Colonic mucosa (tissue), 4 donors: ENCODE results near the gene ADGRD1. TPM values are rescaled to one million over a fixed set of nuclear protein-coding genes. Genes with fewer than 3 reads are reported as not detected.
A peak's percentile ranks its signal among the peaks of the same experiment; 100 is the strongest.

Experiments used
- DNase-seq: peaks from one replicate; pipeline ENCODE4 v3.0.0-alpha.2; 2020
- H3K27ac ChIP-seq: fragments of 200-600 bp; one replicate; pipeline ENCODE4 v1.8.0; 2021
- H3K27me3 ChIP-seq: fragments of 200-600 bp; one replicate; pipeline ENCODE4 v1.8.0; 2021
- H3K36me3 ChIP-seq: fragments of 200-600 bp; one replicate; pipeline ENCODE4 v1.8.0; 2021
- H3K4me1 ChIP-seq: fragments of 200-600 bp; one replicate; pipeline ENCODE4 v1.8.0; 2021; ENCODE audit warnings: mild to moderate bottlenecking
- H3K4me3 ChIP-seq: fragments of 200-600 bp; one replicate; pipeline ENCODE4 v1.8.0; 2021
- H3K9ac ChIP-seq, 2 donors: one replicate each; pipeline ENCODE4 v1.7.0; 2013; ENCODE audit warnings: control low read depth in 2 of 2, low read depth in 2 of 2, low read length in 2 of 2
- H3K9me3 ChIP-seq: fragments of 200-600 bp; one replicate; pipeline ENCODE4 v1.8.0; 2021
- intact Hi-C: fragments of 100-400 bp; cut with DNase I; formaldehyde crosslinking; loops from one replicate; pipeline ENCODE4 v1.14.1; 2022
- total RNA-seq, 2 donors: library from RNA; stranded (reverse); fragmentation: NEBNext Ultra II Directional in 1 of 2; extraction: Animal tissue kit (Norgen Biotek cat#: 25700) in 1 of 2; gene quantifications; one replicate each; pipeline ENCODE4 v1.2.1, GENCODE V29; 2021
- TF ChIP-seq, protein P1 (sequence below): fragments of 200-600 bp; IDR thresholded peaks from one replicate; pipeline ENCODE4 v1.8.0; 2022; ENCODE audit warnings: antibody characterized with exemption, mild to moderate bottlenecking
- donor health status: healthy.
- donor health status: DM: no; HTN: no; CAD: no.
- donor health status: DM: no; HTN: no; CAD: no.

The ADGRD1 gene
- total RNA-seq, 2 donors from 2014 or later: 3.5 to 3.6 TPM

DNA sequence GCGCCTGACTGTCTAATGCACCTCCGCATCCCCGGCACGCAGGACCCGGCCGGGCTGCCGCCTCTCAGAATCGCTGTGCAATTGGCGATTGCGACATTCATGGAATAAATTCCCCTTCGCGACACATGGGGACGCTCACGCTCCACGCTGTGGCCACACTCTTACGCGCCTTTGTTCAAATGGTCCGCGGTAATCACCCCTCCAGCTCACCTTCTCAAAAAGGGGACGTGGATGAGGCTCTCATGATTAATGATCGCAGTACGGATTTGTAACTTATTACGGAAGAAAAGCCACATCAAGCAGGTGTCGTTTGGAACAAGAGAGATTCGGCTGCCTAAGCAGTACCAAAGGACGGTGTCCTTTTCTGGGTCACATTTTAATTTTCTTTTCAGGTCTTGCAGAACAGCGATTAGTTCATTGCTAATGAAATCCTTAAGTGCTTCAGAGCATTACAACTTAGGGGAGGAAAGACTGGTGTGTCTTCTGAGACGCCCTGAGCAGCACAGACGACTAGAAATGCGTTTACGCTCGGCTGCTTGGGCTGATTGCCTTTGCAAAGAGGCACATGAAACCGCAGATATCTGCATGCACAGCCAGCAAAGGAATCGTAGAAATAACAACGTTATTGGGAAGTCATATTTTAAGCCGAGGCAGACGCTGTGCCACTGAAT lies 37.3 kb upstream of the ADGRD1 start:
- H3K9me3 ChIP-seq: no peaks in the 10 kb centered on the region
- H3K4me3 ChIP-seq: no peak overlapping the region
- intact Hi-C loops: no loop called here
- TF ChIP-seq, protein P1, sequence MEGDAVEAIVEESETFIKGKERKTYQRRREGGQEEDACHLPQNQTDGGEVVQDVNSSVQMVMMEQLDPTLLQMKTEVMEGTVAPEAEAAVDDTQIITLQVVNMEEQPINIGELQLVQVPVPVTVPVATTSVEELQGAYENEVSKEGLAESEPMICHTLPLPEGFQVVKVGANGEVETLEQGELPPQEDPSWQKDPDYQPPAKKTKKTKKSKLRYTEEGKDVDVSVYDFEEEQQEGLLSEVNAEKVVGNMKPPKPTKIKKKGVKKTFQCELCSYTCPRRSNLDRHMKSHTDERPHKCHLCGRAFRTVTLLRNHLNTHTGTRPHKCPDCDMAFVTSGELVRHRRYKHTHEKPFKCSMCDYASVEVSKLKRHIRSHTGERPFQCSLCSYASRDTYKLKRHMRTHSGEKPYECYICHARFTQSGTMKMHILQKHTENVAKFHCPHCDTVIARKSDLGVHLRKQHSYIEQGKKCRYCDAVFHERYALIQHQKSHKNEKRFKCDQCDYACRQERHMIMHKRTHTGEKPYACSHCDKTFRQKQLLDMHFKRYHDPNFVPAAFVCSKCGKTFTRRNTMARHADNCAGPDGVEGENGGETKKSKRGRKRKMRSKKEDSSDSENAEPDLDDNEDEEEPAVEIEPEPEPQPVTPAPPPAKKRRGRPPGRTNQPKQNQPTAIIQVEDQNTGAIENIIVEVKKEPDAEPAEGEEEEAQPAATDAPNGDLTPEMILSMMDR: peak; percentile 63
- no peak overlapping the region for H3K27ac ChIP-seq
- H3K36me3 ChIP-seq: no peaks in the 10 kb centered on the region
- peak; percentile 31 for DNase-seq
- H3K27me3 ChIP-seq: no peaks in the 10 kb centered on the region
- H3K4me1 ChIP-seq: no peaks in the 10 kb centered on the region
- H3K9ac ChIP-seq: no peak overlapping the region

DNA sequence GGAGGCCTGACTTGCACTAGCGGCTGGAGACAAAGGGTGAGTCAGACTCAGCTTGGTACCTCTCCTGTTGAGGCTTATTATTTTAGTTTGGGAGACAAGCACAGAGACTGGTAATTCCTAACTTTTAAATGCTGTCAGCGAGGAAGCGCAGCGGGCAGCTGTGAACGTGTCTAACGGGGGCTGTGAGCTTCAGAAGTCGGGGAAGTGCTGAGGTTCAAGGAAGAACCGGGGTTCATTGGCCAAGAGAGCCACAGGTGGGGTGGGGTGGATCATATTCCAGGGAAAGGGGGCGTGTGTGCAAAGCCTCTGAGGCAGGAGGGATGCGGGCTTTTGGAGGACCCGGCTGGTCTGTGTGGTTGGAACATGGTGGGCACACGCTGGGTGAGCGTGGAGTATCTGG lies 36.1 kb upstream of the ADGRD1 start:
- no peak overlapping the region for H3K27ac ChIP-seq
- no peaks in the 10 kb centered on the region for H3K4me1 ChIP-seq
- DNase-seq: no peak
- intact Hi-C loops: no loop called here
- no peak overlapping the region for H3K4me3 ChIP-seq
- no peaks in the 10 kb centered on the region for H3K9me3 ChIP-seq
- no peaks in the 10 kb centered on the region for H3K27me3 ChIP-seq
- H3K9ac ChIP-seq: no peak overlapping the region
- TF ChIP-seq, protein P1: no peak
- H3K36me3 ChIP-seq: no peaks in the 10 kb centered on the region

DNA sequence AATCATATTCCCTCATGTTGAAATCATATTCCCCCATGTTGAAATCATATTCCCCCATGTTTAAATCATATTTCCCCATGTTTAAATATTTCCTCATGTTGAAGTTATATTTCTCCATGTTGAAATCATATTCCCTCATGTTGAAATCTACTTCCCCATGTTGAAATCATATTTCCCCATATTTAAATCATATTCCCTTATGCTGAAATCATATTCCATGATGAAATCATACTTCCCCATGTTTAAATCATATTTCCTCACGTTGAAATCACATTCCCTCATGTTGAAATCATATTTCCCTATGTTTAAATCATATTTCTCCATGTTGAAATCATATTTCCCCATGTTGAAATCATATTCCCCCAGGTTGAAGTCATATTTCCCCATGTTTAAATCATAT lies 34.6 kb upstream of the ADGRD1 start:
- DNase-seq: no peak
- TF ChIP-seq, protein P1: no peak
- H3K27me3 ChIP-seq: no peaks in the 10 kb centered on the region
- no peaks in the 10 kb centered on the region for H3K9me3 ChIP-seq
- intact Hi-C loops: no loop called here
- no peaks in the 10 kb centered on the region for H3K36me3 ChIP-seq
- no peak overlapping the region for H3K9ac ChIP-seq
- no peak overlapping the region for H3K27ac ChIP-seq
- H3K4me3 ChIP-seq: no peak overlapping the region
- H3K4me1 ChIP-seq: no peaks in the 10 kb centered on the region

DNA sequence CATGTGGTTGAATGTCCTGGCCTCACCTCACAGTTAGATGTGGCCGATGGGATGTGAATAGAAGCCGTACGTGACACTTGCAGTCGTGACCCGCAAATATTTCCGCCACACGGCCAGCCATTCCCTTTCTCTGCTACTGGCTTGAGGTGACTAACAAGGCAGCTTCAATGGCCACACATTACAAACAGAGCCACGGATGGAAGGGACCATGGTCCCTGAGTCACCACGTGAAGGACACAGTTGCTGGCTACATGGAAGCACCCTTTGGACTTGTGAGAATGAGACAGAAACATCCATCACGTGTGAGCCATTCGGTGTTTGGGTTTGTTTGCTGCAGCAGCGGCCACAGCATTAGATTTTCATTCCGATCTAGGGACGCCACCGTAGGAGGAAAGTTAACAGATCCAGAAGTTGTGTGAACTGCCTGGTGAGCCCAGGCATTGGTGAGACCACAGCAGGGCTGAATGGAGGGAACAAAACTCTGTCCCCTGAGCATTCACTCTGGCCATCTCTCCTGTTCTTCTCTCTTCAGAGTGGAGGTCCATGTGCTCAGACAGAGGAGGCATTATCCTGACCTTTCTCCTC lies 33.5 kb upstream of the ADGRD1 start:
- Histone ChIP-seq H3K4me3 (no peak overlapping the region), H3K9me3 (no peaks in the 10 kb centered on the region), H3K27ac (no peak overlapping the region), H3K27me3 (no peaks in the 10 kb centered on the region), H3K4me1 (no peaks in the 10 kb centered on the region), H3K36me3 (no peaks in the 10 kb centered on the region), H3K9ac (no peak overlapping the region)
- no peak for DNase-seq
- intact Hi-C loops: no loop called here
- TF ChIP-seq, protein P1: no peak

DNA sequence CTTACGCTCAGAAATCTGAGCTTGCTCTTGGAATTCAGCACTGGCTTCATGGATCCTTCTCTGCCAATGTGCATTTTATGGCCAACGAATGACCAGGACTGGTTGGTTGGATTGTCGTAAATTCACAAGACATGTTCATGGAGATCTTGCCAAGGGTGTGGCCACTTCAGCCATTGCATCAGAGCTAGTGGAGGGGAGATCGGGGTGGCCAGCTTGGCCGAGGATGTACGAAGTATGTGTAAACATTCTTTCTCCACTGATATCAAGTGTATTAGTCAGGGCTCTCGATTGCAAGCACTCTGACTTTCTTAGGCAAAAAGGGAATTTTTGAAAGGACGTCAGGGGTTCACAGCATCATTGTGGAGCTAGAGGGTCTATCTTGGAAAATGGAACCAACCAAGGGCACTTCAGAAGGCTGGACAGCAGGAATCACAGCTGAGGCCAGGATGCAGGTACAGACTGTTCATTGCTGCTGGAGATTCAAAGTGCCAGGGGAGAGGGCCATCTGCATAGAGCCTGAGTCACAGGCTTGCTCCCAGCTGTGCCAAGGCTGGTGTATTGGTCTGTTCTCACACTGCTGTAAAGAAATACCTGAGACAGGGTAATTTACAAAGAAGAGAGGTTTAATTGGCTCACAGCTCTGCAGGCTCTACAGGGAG lies 32.9 kb upstream of the ADGRD1 start:
- TF ChIP-seq, protein P1: no peak
- DNase-seq: peak; percentile 55

More for the DNA sequence above, 32.9 kb upstream of the ADGRD1 start:
- no peaks in the 10 kb centered on the region for H3K27me3 ChIP-seq
- H3K36me3 ChIP-seq: no peaks in the 10 kb centered on the region
- H3K9me3 ChIP-seq: no peaks in the 10 kb centered on the region
- no peak overlapping the region for H3K4me3 ChIP-seq
- H3K4me1 ChIP-seq: no peaks in the 10 kb centered on the region
- H3K27ac ChIP-seq: no peak overlapping the region
- H3K9ac ChIP-seq: no peak overlapping the region
- intact Hi-C loops: no loop called here
